ENCODE results near the gene EGFL6. TPM values are rescaled to one million over a fixed set of nuclear protein-coding genes. Genes with fewer than 3 reads are reported as not detected.
A peak's percentile ranks its signal among the peaks of the same experiment; 100 is the strongest.
"Not testable (repeated sequence)": the region's sequence is repeated elsewhere in the genome, so short reads cannot be mapped to it uniquely, and the experiment has no call there.

EGFL6 gene
- total RNA-seq, 1 experiment from 2014 or later = not detected

- TF ChIP-seq, protein P1, sequence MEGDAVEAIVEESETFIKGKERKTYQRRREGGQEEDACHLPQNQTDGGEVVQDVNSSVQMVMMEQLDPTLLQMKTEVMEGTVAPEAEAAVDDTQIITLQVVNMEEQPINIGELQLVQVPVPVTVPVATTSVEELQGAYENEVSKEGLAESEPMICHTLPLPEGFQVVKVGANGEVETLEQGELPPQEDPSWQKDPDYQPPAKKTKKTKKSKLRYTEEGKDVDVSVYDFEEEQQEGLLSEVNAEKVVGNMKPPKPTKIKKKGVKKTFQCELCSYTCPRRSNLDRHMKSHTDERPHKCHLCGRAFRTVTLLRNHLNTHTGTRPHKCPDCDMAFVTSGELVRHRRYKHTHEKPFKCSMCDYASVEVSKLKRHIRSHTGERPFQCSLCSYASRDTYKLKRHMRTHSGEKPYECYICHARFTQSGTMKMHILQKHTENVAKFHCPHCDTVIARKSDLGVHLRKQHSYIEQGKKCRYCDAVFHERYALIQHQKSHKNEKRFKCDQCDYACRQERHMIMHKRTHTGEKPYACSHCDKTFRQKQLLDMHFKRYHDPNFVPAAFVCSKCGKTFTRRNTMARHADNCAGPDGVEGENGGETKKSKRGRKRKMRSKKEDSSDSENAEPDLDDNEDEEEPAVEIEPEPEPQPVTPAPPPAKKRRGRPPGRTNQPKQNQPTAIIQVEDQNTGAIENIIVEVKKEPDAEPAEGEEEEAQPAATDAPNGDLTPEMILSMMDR (IDR thresholded peaks at IDR 0.05; ENCODE audit: unreplicated experiment) = no peak
- BruUV-seq (replicated peaks) = no TSS peak
- Mint-ChIP-seq H3K9me3 (ENCODE audit: unreplicated experiment) (no peaks in the 10 kb centered on the region), H3K4me1 (ENCODE audit: insufficient read depth, unreplicated experiment) (peaks cover 8% of the 10 kb centered on the region), H3K27me3 (ENCODE audit: insufficient read depth, unreplicated experiment) (peaks cover 50% of the 10 kb centered on the region), H3K4me3 (ENCODE audit: unreplicated experiment) (no peak overlapping the region), H3K36me3 (ENCODE audit: insufficient read depth, unreplicated experiment) (no peaks in the 10 kb centered on the region), H3K27ac (ENCODE audit: low read depth, unreplicated experiment) (no peak overlapping the region)
- no peak for DNase-seq (ENCODE audit: unreplicated experiment)
- POLR2A ChIA-PET = interaction anchor here (1.2 to 2.0 kb wide), 2 partner anchors 43 to 138 kb away, joined by 3 to 16 read pairs; partner anchors contain the start of gene RAB9A
- CTCF ChIA-PET = interaction anchor here (0.5 to 5.7 kb wide), 42 partner anchors 8 to 1096 kb away, joined by 3 to 185 read pairs (median 4); no protein-coding TSS in a partner anchor
- intact Hi-C loops (cut with micrococcal nuclease) = loop anchor here (1.0 to 2.0 kb wide), 2 partner anchors 139 to 831 kb away; no protein-coding TSS in a partner anchor
Observed at GRCh38 chrX:13645464-13646153, 76.2 kb downstream of the EGFL6 start.

- peak; percentile 77 for DNase-seq (ENCODE audit: unreplicated experiment)
- no peak overlapping the region for H3K27ac Mint-ChIP-seq (ENCODE audit: low read depth, unreplicated experiment)
- ChIA-PET POLR2A (interaction anchor here (1.2 to 2.0 kb wide), 2 partner anchors 43 to 139 kb away, joined by 3 to 16 read pairs; partner anchors contain the start of gene RAB9A), CTCF (interaction anchor here (0.5 to 5.7 kb wide), 45 partner anchors 12 to 832 kb away, joined by 3 to 185 read pairs (median 4); no protein-coding TSS in a partner anchor)
- intact Hi-C loops (cut with micrococcal nuclease) = loop anchor here (1.0 to 2.0 kb wide), 2 partner anchors 140 to 831 kb away; no protein-coding TSS in a partner anchor
- no peaks in the 10 kb centered on the region for H3K9me3 Mint-ChIP-seq (ENCODE audit: unreplicated experiment)
- BruUV-seq (replicated peaks) = no TSS peak
- TF ChIP-seq, protein P1 (IDR thresholded peaks at IDR 0.05; ENCODE audit: unreplicated experiment) = peak; percentile 54
- no peaks in the 10 kb centered on the region for H3K36me3 Mint-ChIP-seq (ENCODE audit: insufficient read depth, unreplicated experiment)
- no peak overlapping the region for H3K4me3 Mint-ChIP-seq (ENCODE audit: unreplicated experiment)
- H3K27me3 Mint-ChIP-seq (ENCODE audit: insufficient read depth, unreplicated experiment) = peaks cover 55% of the 10 kb centered on the region
- peaks cover 8% of the 10 kb centered on the region for H3K4me1 Mint-ChIP-seq (ENCODE audit: insufficient read depth, unreplicated experiment)
Observed at GRCh38 chrX:13646154-13646549, 76.8 kb downstream of the EGFL6 start.

DNA sequence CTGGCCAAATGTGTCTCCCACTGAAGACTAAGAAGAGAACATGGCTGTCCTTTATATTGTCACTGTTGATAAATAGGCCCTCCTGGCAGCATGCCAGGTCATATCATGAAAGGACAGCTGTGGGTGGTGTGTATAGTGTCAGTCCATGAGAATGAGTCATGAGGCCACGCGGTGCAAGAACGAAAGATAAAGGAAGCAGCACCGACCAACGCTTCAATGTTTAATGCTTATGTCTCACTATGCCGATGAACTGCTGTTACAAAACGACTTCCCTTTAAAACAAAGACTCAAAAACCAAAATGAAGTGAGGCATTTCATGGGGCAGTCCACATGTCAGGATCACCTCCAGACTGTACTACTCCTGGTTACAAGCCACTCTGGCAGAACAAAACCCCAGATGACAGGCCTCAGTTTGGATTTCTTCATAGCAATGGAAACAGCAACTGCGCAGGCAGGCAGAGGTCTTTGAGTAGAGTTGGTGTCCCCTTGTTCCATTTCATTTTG lies 78.4 kb downstream of the EGFL6 start:
- TF ChIP-seq, protein P1 (IDR thresholded peaks at IDR 0.05; ENCODE audit: unreplicated experiment) = no peak
- Mint-ChIP-seq H3K36me3 (ENCODE audit: insufficient read depth, unreplicated experiment) (no peaks in the 10 kb centered on the region), H3K4me3 (ENCODE audit: unreplicated experiment) (no peak overlapping the region), H3K27me3 (ENCODE audit: insufficient read depth, unreplicated experiment) (peaks cover 65% of the 10 kb centered on the region), H3K4me1 (ENCODE audit: insufficient read depth, unreplicated experiment) (peaks cover 13% of the 10 kb centered on the region), H3K9me3 (ENCODE audit: unreplicated experiment) (no peaks in the 10 kb centered on the region), H3K27ac (ENCODE audit: low read depth, unreplicated experiment) (no peak overlapping the region)
- ChIA-PET CTCF (interaction anchor here (0.6 to 5.7 kb wide), 3 partner anchors 92 to 143 kb away, joined by 4 to 185 read pairs (median 61); no protein-coding TSS in a partner anchor), POLR2A (no interaction called here)
- peak; percentile 52 for DNase-seq (ENCODE audit: unreplicated experiment)
- intact Hi-C loops (cut with micrococcal nuclease) = loop anchor here (2.0 kb wide), 1 partner anchor 833 kb away; no protein-coding TSS in a partner anchor
- no TSS peak for BruUV-seq (replicated peaks)

GRCh38 chrX:13648336-13648735 lies 78.9 kb downstream of the EGFL6 start:
- Mint-ChIP-seq H3K4me1 (ENCODE audit: insufficient read depth, unreplicated experiment) (peaks cover 13% of the 10 kb centered on the region), H3K27me3 (ENCODE audit: insufficient read depth, unreplicated experiment) (peaks cover 65% of the 10 kb centered on the region)
- H3K4me3 Mint-ChIP-seq (ENCODE audit: unreplicated experiment); H3K9me3 Mint-ChIP-seq (ENCODE audit: unreplicated experiment); intact Hi-C loops (cut with micrococcal nuclease); BruUV-seq (replicated peaks); H3K27ac Mint-ChIP-seq (ENCODE audit: low read depth, unreplicated experiment); H3K36me3 Mint-ChIP-seq (ENCODE audit: insufficient read depth, unreplicated experiment); POLR2A ChIA-PET; DNase-seq (ENCODE audit: unreplicated experiment): not testable (repeated sequence)
- CTCF ChIA-PET = interaction anchor here (0.6 to 1.3 kb wide), 4 partner anchors 48 to 143 kb away, joined by 3 to 10 read pairs (median 4); no protein-coding TSS in a partner anchor

Data from MCF 10A (cell line).